ENCODE data around the gene PTPRN2. TPM values are rescaled to one million over a fixed set of nuclear protein-coding genes. Genes with fewer than 3 reads are reported as not detected.

The PTPRN2 gene
- total RNA-seq, 4 donors from 2014 or later = 6.6 to 10.7 (median 8.2) TPM

- Histone ChIP-seq H3K27me3 (peaks cover 0 to 3% of the 10 kb centered on the region in 2 donors), H3K4me1 (no peaks in the 10 kb centered on the region), H3K9me3 (peaks cover 0 to 5% (median 0%) of the 10 kb centered on the region in 4 donors), H3K27ac (no peak overlapping the region), H3K36me3 (no peaks in the 10 kb centered on the region), H3K4me3 (no peak overlapping the region)
- 72 to 78% methylated on average over 13 to 15 of the region's 15 CpGs for WGBS, 2 donors
- no peak for TF ChIP-seq CTCF (IDR thresholded peaks at IDR 0.05)
- TF ChIP-seq EP300 (IDR thresholded peaks at IDR 0.05) = no peak
- no peak for TF ChIP-seq POLR2A (IDR thresholded peaks at IDR 0.05)
- no peak for DNase-seq (ENCODE audit: low spot score in 2 of 2)
Measured at GRCh38 chr7:157962458-157963306, 624.9 kb downstream of the PTPRN2 start.

GRCh38 chr7:157961731-157962457, 625.7 kb downstream of the PTPRN2 start:
- WGBS, 2 donors = 22 to 23% methylated on average over 29 of the region's 29 CpGs
- H3K4me3 ChIP-seq = no peak overlapping the region
- no peaks in the 10 kb centered on the region for H3K36me3 ChIP-seq
- H3K4me1 ChIP-seq = no peaks in the 10 kb centered on the region
- TF ChIP-seq EP300 (IDR thresholded peaks at IDR 0.05) = no peak
- no peak for TF ChIP-seq POLR2A (IDR thresholded peaks at IDR 0.05)
- TF ChIP-seq CTCF (IDR thresholded peaks at IDR 0.05) = no peak
- peaks cover 0 to 3% of the 10 kb centered on the region in 2 donors for H3K27me3 ChIP-seq
- H3K9me3 ChIP-seq = peaks cover 0 to 5% (median 0%) of the 10 kb centered on the region in 4 donors
- no peak overlapping the region for H3K27ac ChIP-seq
- no peak for DNase-seq (ENCODE audit: low spot score in 2 of 2)

GRCh38 chr7:157955348-157955999, 632.1 kb downstream of the PTPRN2 start:
- H3K4me3 ChIP-seq = no peak overlapping the region
- H3K27me3 ChIP-seq = no peaks in the 10 kb centered on the region
- no peaks in the 10 kb centered on the region for H3K4me1 ChIP-seq
- TF ChIP-seq CTCF (IDR thresholded peaks at IDR 0.05) (no peak), POLR2A (IDR thresholded peaks at IDR 0.05) (no peak), EP300 (IDR thresholded peaks at IDR 0.05) (no peak)
- DNase-seq (ENCODE audit: low spot score in 2 of 2) = no peak
- WGBS, 2 donors = 63 to 68% methylated on average over 13 of the region's 13 CpGs
- H3K36me3 ChIP-seq = no peaks in the 10 kb centered on the region
- H3K27ac ChIP-seq = no peak overlapping the region
- peaks cover 0 to 20% (median 0%) of the 10 kb centered on the region in 4 donors for H3K9me3 ChIP-seq

- Histone ChIP-seq H3K27ac (no peak overlapping the region), H3K27me3 (no peaks in the 10 kb centered on the region), H3K4me1 (no peaks in the 10 kb centered on the region), H3K4me3 (no peak overlapping the region), H3K9me3 (peaks cover 0 to 26% (median 0%) of the 10 kb centered on the region in 4 donors), H3K36me3 (no peaks in the 10 kb centered on the region)
- 77% methylated on average over 7 of the region's 7 CpGs for WGBS, 2 donors
- DNase-seq (ENCODE audit: low spot score in 2 of 2) = no peak
- no peak for TF ChIP-seq CTCF (IDR thresholded peaks at IDR 0.05)
- no peak for TF ChIP-seq EP300 (IDR thresholded peaks at IDR 0.05)
- no peak for TF ChIP-seq POLR2A (IDR thresholded peaks at IDR 0.05)
Measured at GRCh38 chr7:157954901-157955300, 632.7 kb downstream of the PTPRN2 start.
